ENCODE data around the gene KCNJ15. TPM values are rescaled to one million over a fixed set of nuclear protein-coding genes. Genes with fewer than 3 reads are reported as not detected.

The KCNJ15 gene
- total RNA-seq, 1 experiment from 2014 or later = not detected

- no peaks in the 10 kb centered on the region for H3K79me2 ChIP-seq (ENCODE audit: low read length)
- no peaks in the 10 kb centered on the region for H3K9me2 ChIP-seq (replicated peaks; ENCODE audit: insufficient read depth, low read length)
- no peaks in the 10 kb centered on the region for H4K20me1 ChIP-seq (ENCODE audit: insufficient read depth, low read depth, low read length)
- no peaks in the 10 kb centered on the region for H3K27me3 ChIP-seq (ENCODE audit: low read length)
- H2AFZ ChIP-seq (ENCODE audit: low read length) = no peak overlapping the region
- no peak overlapping the region for H3K27ac ChIP-seq (ENCODE audit: low read length)
- no peak overlapping the region for H3K4me3 ChIP-seq (ENCODE audit: low read length)
- H3K36me3 ChIP-seq (ENCODE audit: insufficient read depth, low read length) = no peaks in the 10 kb centered on the region
- no peaks in the 10 kb centered on the region for H3K4me1 ChIP-seq (ENCODE audit: low read length)
- H3K4me2 ChIP-seq (ENCODE audit: low read depth, low read length, poor library complexity, severe bottlenecking) = no peak overlapping the region
- no peak for DNase-seq
- H3K9me3 ChIP-seq (ENCODE audit: low read length) = no peaks in the 10 kb centered on the region
- no peak overlapping the region for H3K9ac ChIP-seq (ENCODE audit: low read length)
Observed at GRCh38 chr21:38293113-38293512, 36.3 kb downstream of the KCNJ15 start.

GRCh38 chr21:38293765-38294164, 37.0 kb downstream of the KCNJ15 start:
- Histone ChIP-seq H3K27me3 (ENCODE audit: low read length) (no peaks in the 10 kb centered on the region), H3K4me1 (ENCODE audit: low read length) (no peaks in the 10 kb centered on the region), H3K9me3 (ENCODE audit: low read length) (no peaks in the 10 kb centered on the region), H3K9ac (ENCODE audit: low read length) (no peak overlapping the region), H2AFZ (ENCODE audit: low read length) (no peak overlapping the region), H3K36me3 (ENCODE audit: insufficient read depth, low read length) (no peaks in the 10 kb centered on the region), H3K79me2 (ENCODE audit: low read length) (no peaks in the 10 kb centered on the region), H3K9me2 (replicated peaks; ENCODE audit: insufficient read depth, low read length) (no peaks in the 10 kb centered on the region), H3K4me2 (ENCODE audit: low read depth, low read length, poor library complexity, severe bottlenecking) (no peak overlapping the region), H3K27ac (ENCODE audit: low read length) (no peak overlapping the region), H4K20me1 (ENCODE audit: insufficient read depth, low read depth, low read length) (no peaks in the 10 kb centered on the region), H3K4me3 (ENCODE audit: low read length) (no peak overlapping the region)
- no peak for DNase-seq

- H3K27ac ChIP-seq (ENCODE audit: low read length) = no peak overlapping the region
- H2AFZ ChIP-seq (ENCODE audit: low read length) = no peak overlapping the region
Observed at GRCh38 chr21:38294609-38295008, 37.8 kb downstream of the KCNJ15 start.

GRCh38 chr21:38295997-38296764, 39.4 kb downstream of the KCNJ15 start:
- Histone ChIP-seq H3K9me3 (ENCODE audit: low read length) (no peaks in the 10 kb centered on the region), H3K27ac (ENCODE audit: low read length) (no peak overlapping the region), H3K9ac (ENCODE audit: low read length) (no peak overlapping the region), H3K27me3 (ENCODE audit: low read length) (no peaks in the 10 kb centered on the region), H3K4me2 (ENCODE audit: low read depth, low read length, poor library complexity, severe bottlenecking) (no peak overlapping the region), H3K4me1 (ENCODE audit: low read length) (no peaks in the 10 kb centered on the region), H3K9me2 (replicated peaks; ENCODE audit: insufficient read depth, low read length) (no peaks in the 10 kb centered on the region), H2AFZ (ENCODE audit: low read length) (no peak overlapping the region), H4K20me1 (ENCODE audit: insufficient read depth, low read depth, low read length) (no peaks in the 10 kb centered on the region), H3K79me2 (ENCODE audit: low read length) (no peaks in the 10 kb centered on the region), H3K36me3 (ENCODE audit: insufficient read depth, low read length) (no peaks in the 10 kb centered on the region), H3K4me3 (ENCODE audit: low read length) (no peak overlapping the region)
- DNase-seq = no peak

More at GRCh38 chr21:38294609-38295008, 37.8 kb downstream of the KCNJ15 start:
- H3K9ac ChIP-seq (ENCODE audit: low read length) = no peak overlapping the region
- no peaks in the 10 kb centered on the region for H3K4me1 ChIP-seq (ENCODE audit: low read length)
- H4K20me1 ChIP-seq (ENCODE audit: insufficient read depth, low read depth, low read length) = no peaks in the 10 kb centered on the region
- no peak overlapping the region for H3K4me2 ChIP-seq (ENCODE audit: low read depth, low read length, poor library complexity, severe bottlenecking)
- no peaks in the 10 kb centered on the region for H3K9me2 ChIP-seq (replicated peaks; ENCODE audit: insufficient read depth, low read length)
- H3K27me3 ChIP-seq (ENCODE audit: low read length) = no peaks in the 10 kb centered on the region
- H3K79me2 ChIP-seq (ENCODE audit: low read length) = no peaks in the 10 kb centered on the region
- no peak overlapping the region for H3K4me3 ChIP-seq (ENCODE audit: low read length)
- DNase-seq = no peak
- H3K9me3 ChIP-seq (ENCODE audit: low read length) = no peaks in the 10 kb centered on the region
- no peaks in the 10 kb centered on the region for H3K36me3 ChIP-seq (ENCODE audit: insufficient read depth, low read length)

GRCh38 chr21:38297194-38297631, 40.4 kb downstream of the KCNJ15 start:
- Histone ChIP-seq H3K36me3 (ENCODE audit: insufficient read depth, low read length) (no peaks in the 10 kb centered on the region), H3K4me2 (ENCODE audit: low read depth, low read length, poor library complexity, severe bottlenecking) (no peak overlapping the region), H3K27ac (ENCODE audit: low read length) (no peak overlapping the region), H3K9me2 (replicated peaks; ENCODE audit: insufficient read depth, low read length) (no peaks in the 10 kb centered on the region), H3K27me3 (ENCODE audit: low read length) (no peaks in the 10 kb centered on the region), H3K79me2 (ENCODE audit: low read length) (no peaks in the 10 kb centered on the region), H3K4me1 (ENCODE audit: low read length) (no peaks in the 10 kb centered on the region), H3K9me3 (ENCODE audit: low read length) (no peaks in the 10 kb centered on the region), H2AFZ (ENCODE audit: low read length) (no peak overlapping the region), H4K20me1 (ENCODE audit: insufficient read depth, low read depth, low read length) (no peaks in the 10 kb centered on the region), H3K4me3 (ENCODE audit: low read length) (no peak overlapping the region), H3K9ac (ENCODE audit: low read length) (no peak overlapping the region)
- DNase-seq = no peak

- H3K9me2 ChIP-seq (replicated peaks; ENCODE audit: insufficient read depth, low read length) = no peaks in the 10 kb centered on the region
- no peak overlapping the region for H2AFZ ChIP-seq (ENCODE audit: low read length)
- H3K9me3 ChIP-seq (ENCODE audit: low read length) = no peaks in the 10 kb centered on the region
- H3K27ac ChIP-seq (ENCODE audit: low read length) = no peak overlapping the region
- H3K4me3 ChIP-seq (ENCODE audit: low read length) = no peak overlapping the region
- no peaks in the 10 kb centered on the region for H3K36me3 ChIP-seq (ENCODE audit: insufficient read depth, low read length)
- H4K20me1 ChIP-seq (ENCODE audit: insufficient read depth, low read depth, low read length) = no peaks in the 10 kb centered on the region
- H3K4me2 ChIP-seq (ENCODE audit: low read depth, low read length, poor library complexity, severe bottlenecking) = no peak overlapping the region
- no peak overlapping the region for H3K9ac ChIP-seq (ENCODE audit: low read length)
- H3K79me2 ChIP-seq (ENCODE audit: low read length) = no peaks in the 10 kb centered on the region
- H3K27me3 ChIP-seq (ENCODE audit: low read length) = no peaks in the 10 kb centered on the region
- no peaks in the 10 kb centered on the region for H3K4me1 ChIP-seq (ENCODE audit: low read length)
- DNase-seq = no peak
Observed at GRCh38 chr21:38297871-38298270, 41.1 kb downstream of the KCNJ15 start.

GRCh38 chr21:38298832-38299231, 42.0 kb downstream of the KCNJ15 start:
- no peak for DNase-seq
- no peaks in the 10 kb centered on the region for H3K9me3 ChIP-seq (ENCODE audit: low read length)
- H4K20me1 ChIP-seq (ENCODE audit: insufficient read depth, low read depth, low read length) = no peaks in the 10 kb centered on the region
- no peak overlapping the region for H3K27ac ChIP-seq (ENCODE audit: low read length)
- no peak overlapping the region for H3K4me2 ChIP-seq (ENCODE audit: low read depth, low read length, poor library complexity, severe bottlenecking)
- H3K9ac ChIP-seq (ENCODE audit: low read length) = no peak overlapping the region
- no peaks in the 10 kb centered on the region for H3K36me3 ChIP-seq (ENCODE audit: insufficient read depth, low read length)
- H3K79me2 ChIP-seq (ENCODE audit: low read length) = no peaks in the 10 kb centered on the region
- no peaks in the 10 kb centered on the region for H3K4me1 ChIP-seq (ENCODE audit: low read length)
- H3K9me2 ChIP-seq (replicated peaks; ENCODE audit: insufficient read depth, low read length) = no peaks in the 10 kb centered on the region
- H3K4me3 ChIP-seq (ENCODE audit: low read length) = no peak overlapping the region
- H2AFZ ChIP-seq (ENCODE audit: low read length) = no peak overlapping the region
- H3K27me3 ChIP-seq (ENCODE audit: low read length) = no peaks in the 10 kb centered on the region

- Histone ChIP-seq H3K4me2 (ENCODE audit: low read depth, low read length, poor library complexity, severe bottlenecking) (no peak overlapping the region), H3K4me1 (ENCODE audit: low read length) (no peaks in the 10 kb centered on the region), H3K9ac (ENCODE audit: low read length) (no peak overlapping the region), H3K4me3 (ENCODE audit: low read length) (no peak overlapping the region), H3K27ac (ENCODE audit: low read length) (no peak overlapping the region), H3K9me2 (replicated peaks; ENCODE audit: insufficient read depth, low read length) (no peaks in the 10 kb centered on the region), H3K27me3 (ENCODE audit: low read length) (no peaks in the 10 kb centered on the region), H3K79me2 (ENCODE audit: low read length) (no peaks in the 10 kb centered on the region), H3K9me3 (ENCODE audit: low read length) (no peaks in the 10 kb centered on the region), H3K36me3 (ENCODE audit: insufficient read depth, low read length) (no peaks in the 10 kb centered on the region), H2AFZ (ENCODE audit: low read length) (no peak overlapping the region), H4K20me1 (ENCODE audit: insufficient read depth, low read depth, low read length) (no peaks in the 10 kb centered on the region)
- DNase-seq = no peak
Observed at GRCh38 chr21:38299671-38300070, 42.9 kb downstream of the KCNJ15 start.

Measured in Karpas-422 (cell line).